Small intestine (tissue), 7 donors: ENCODE measurements around the gene LIN28A. TPM values are rescaled to one million over a fixed set of nuclear protein-coding genes. Genes with fewer than 3 reads are reported as not detected.
"Not testable (repeated sequence)": the region's sequence is repeated elsewhere in the genome, so short reads cannot be mapped to it uniquely, and the experiment has no call there.

Experiments used
- DNase-seq, 2 donors: peaks; one replicate each; pipeline versions ENCODE4 v3.0.0 to v3.0.0-alpha.2; 2013
- FAIRE-seq: peaks from 2 replicates; lab custom pipeline; 2012; peaks lifted over from hg19 to GRCh38; lab: Jason Lieb, UNC
- H3K27ac ChIP-seq, 3 donors: one replicate each; pipeline ENCODE4 v1.5.1; 2013; ENCODE audit warnings: low read length in 2 of 3, mild to moderate bottlenecking in 2 of 3, control low read depth in 1 of 3, inconsistent platforms in 1 of 3, low read depth in 1 of 3, moderate library complexity in 1 of 3
- H3K27me3 ChIP-seq, 3 donors: one replicate each; pipeline ENCODE4 v1.6.1; 2013; ENCODE audit warnings: low read length in 3 of 3, inconsistent platforms in 1 of 3; ENCODE audit not compliant: control insufficient read depth in 3 of 3, insufficient read depth in 3 of 3
- H3K36me3 ChIP-seq, 3 donors: one replicate each; pipeline ENCODE4 v1.6.1; 2013; ENCODE audit warnings: low read length in 3 of 3, inconsistent platforms in 1 of 3, low read depth in 1 of 3, mild to moderate bottlenecking in 1 of 3, moderate library complexity in 1 of 3; ENCODE audit not compliant: control insufficient read depth in 3 of 3, insufficient read depth in 2 of 3
- H3K4me1 ChIP-seq, 3 donors: one replicate each; pipeline ENCODE4 v1.6.1; 2013; ENCODE audit warnings: low read length in 2 of 3, inconsistent platforms in 1 of 3, low read depth in 1 of 3, mild to moderate bottlenecking in 1 of 3, moderate library complexity in 1 of 3; ENCODE audit not compliant: control insufficient read depth in 3 of 3, insufficient read depth in 2 of 3
- H3K4me3 ChIP-seq, 3 donors: one replicate each; pipeline ENCODE4 v1.5.1; 2013; ENCODE audit warnings: low read length in 3 of 3, control low read depth in 1 of 3, inconsistent platforms in 1 of 3, low read depth in 1 of 3, mild to moderate bottlenecking in 1 of 3, moderate library complexity in 1 of 3
- H3K9me3 ChIP-seq, 2 donors: one replicate each; pipeline ENCODE4 v1.6.1; 2013; ENCODE audit warnings: low read depth in 1 of 2, low read length in 1 of 2; ENCODE audit not compliant: control insufficient read depth in 2 of 2, insufficient read depth in 1 of 2
- WGBS, 3 donors: extraction: QIAGEN DNeasy Blood & Tissue Kit; methylation state at CpG; one replicate each; pipeline ENCODE4 v1.1.7; 2013; 5-methylcytosine and 5-hydroxymethylcytosine counted together
- polyA plus RNA-seq, 4 donors: library from polyadenylated mRNA; stranded (reverse) in 3 of 4; unstranded in 1 of 4; fragments of 200-250 nt in 3 of 4; fragments of 120-200 nt in 1 of 4; gene quantifications; one replicate each; pipeline versions ENCODE4 v1.2.1 to v1.2.3, GENCODE V29; 2013
- donor health status: healthy with polysubstance abuse.
- donor health status: control.
- donor health status: control.
- donor health status: Bipolar disorder and iron deficiency.
- donor health status: healthy.

The LIN28A gene
- polyA plus RNA-seq, 4 donors, result 0.03 TPM; not detected in 3

DNA sequence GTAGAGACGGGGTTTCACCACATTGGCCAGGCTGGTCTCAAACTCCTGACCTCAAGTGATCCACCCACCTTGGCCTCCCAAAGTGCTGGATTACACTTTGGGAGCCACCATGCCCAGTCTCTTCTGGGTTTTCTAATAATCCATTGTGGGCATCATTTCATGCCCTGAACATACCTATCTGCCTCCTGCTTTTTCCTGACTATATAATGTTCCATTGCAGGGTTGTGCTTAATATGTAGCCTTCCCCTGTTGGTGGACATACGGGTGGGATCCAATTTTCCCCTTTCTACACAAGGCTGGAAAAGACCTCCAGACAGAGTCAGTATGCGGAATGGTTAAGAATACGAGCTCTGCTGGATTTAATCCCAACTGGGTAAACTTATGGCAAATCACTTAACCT, 34.6 kb upstream of the LIN28A start:
- FAIRE-seq, result no peak
- peaks cover 0 to 1% of the 10 kb centered on the region in 2 donors for H3K9me3 ChIP-seq
- H3K27ac ChIP-seq, result no peak overlapping the region
- no peak overlapping the region for H3K4me3 ChIP-seq
- no peak for DNase-seq
- WGBS, 3 donors, result 92 to 94% (median 93%) methylated on average over 4 of the region's 4 CpGs
- H3K4me1 ChIP-seq, result peaks cover 0 to 6% (median 5%) of the 10 kb centered on the region in 3 donors
- H3K36me3 ChIP-seq, result no peaks in the 10 kb centered on the region
- peaks cover 0 to 5% (median 0%) of the 10 kb centered on the region in 3 donors for H3K27me3 ChIP-seq

DNA sequence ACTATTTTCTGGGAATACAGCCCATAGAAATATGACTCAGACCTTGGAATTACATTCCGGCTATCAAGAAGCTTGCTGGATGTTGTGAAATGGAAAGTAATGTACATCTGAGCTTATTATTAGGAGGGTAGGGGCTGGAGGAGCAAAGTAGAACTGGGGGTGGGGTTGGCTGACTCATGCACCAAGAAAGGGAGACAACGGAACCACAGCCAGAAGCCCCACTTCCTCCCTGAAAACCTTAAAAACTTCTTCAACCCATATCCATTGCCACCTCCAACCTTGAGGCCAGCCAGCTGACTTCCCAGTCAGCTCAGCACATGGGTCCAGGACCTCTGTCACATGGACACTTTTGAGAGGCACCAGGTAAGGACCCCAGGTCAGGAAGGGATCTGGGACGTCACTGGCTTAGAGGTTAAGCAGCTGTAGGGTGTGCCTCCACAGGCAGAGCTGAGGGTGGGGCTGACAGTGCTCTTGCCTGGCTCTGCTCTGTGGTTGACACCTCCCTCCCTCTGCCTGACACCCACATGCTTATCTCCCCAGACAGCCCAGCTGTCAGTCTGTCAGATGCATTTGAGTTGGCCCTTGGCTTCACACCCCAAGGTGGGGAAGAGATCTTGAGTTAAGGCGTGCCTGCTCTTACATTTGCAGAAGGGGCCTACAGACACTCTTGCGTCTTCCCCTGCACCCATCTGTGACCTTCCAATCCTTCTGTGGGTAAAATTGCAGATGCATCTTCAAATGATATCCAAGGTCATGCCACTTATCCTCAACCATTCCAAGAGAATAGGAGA, 32.3 kb upstream of the LIN28A start:
- no peaks in the 10 kb centered on the region for H3K27me3 ChIP-seq
- peaks cover 0 to 6% (median 5%) of the 10 kb centered on the region in 3 donors for H3K4me1 ChIP-seq
- peak; percentile 67 to 77 for DNase-seq
- H3K9me3 ChIP-seq, result no peaks in the 10 kb centered on the region
- no peak overlapping the region for H3K4me3 ChIP-seq
- peak overlapping the region in 2 of 3 donors; percentile 32 to 71 for H3K27ac ChIP-seq
- no peaks in the 10 kb centered on the region for H3K36me3 ChIP-seq
- no peak for FAIRE-seq
- 23 to 28% (median 26%) methylated on average over 5 of the region's 5 CpGs for WGBS, 3 donors

- H3K4me3 ChIP-seq, result no peak overlapping the region
- H3K27ac ChIP-seq, result no peak overlapping the region
- 93 to 96% (median 94%) methylated on average over 3 of the region's 3 CpGs for WGBS, 3 donors
- FAIRE-seq (no peak), DNase-seq (no peak)
- H3K27me3 ChIP-seq, result no peaks in the 10 kb centered on the region
- H3K9me3 ChIP-seq, result no peaks in the 10 kb centered on the region
- H3K36me3 ChIP-seq, result no peaks in the 10 kb centered on the region
- H3K4me1 ChIP-seq, result peaks cover 0 to 6% (median 5%) of the 10 kb centered on the region in 3 donors
These were observed 31.8 kb upstream of the LIN28A start for GRCh38 chr1:26378879-26379251.

- Histone ChIP-seq H3K9me3 (no peaks in the 10 kb centered on the region), H3K36me3 (no peaks in the 10 kb centered on the region), H3K4me1 (peaks cover 0 to 2% (median 0%) of the 10 kb centered on the region in 3 donors), H3K27me3 (no peaks in the 10 kb centered on the region), H3K4me3 (no peak overlapping the region), H3K27ac (no peak overlapping the region)
- DNase-seq (no peak), FAIRE-seq (no peak)
- WGBS, 3 donors, result 62 to 73% (median 71%) methylated on average over 3 of the region's 3 CpGs
These were observed 26.5 kb upstream of the LIN28A start for GRCh38 chr1:26384076-26384475.

DNA sequence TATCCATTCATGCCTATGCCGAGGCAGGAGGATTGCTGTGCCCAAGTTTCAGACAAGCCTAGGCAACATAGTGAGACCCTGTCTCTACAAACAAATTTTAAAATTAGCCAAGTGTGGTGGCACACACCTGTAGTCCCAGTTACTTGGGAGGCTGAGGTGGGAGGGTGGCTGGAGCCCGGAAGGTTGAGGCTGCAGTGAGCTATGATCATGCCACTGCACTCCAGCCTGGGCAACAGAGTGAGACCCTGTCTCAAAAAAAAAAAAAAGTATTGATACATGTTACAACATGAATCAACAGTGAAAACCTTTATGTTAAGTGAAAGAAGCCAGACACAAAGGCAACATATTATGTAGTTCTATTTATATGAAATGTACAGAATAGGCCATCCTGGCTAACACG, 25.6 kb upstream of the LIN28A start:
- H3K9me3 ChIP-seq, H3K27me3 ChIP-seq, H3K36me3 ChIP-seq, H3K27ac ChIP-seq, H3K4me3 ChIP-seq, DNase-seq, FAIRE-seq, H3K4me1 ChIP-seq: not testable (repeated sequence)
- WGBS, 3 donors, result 89 to 93% (median 91%) methylated on average over 3 of the region's 3 CpGs

- Histone ChIP-seq H3K9me3 (no peaks in the 10 kb centered on the region), H3K27me3 (no peaks in the 10 kb centered on the region), H3K36me3 (no peaks in the 10 kb centered on the region), H3K4me3 (no peak overlapping the region), H3K4me1 (peaks cover 0 to 2% (median 0%) of the 10 kb centered on the region in 3 donors), H3K27ac (no peak overlapping the region)
- WGBS, 3 donors, result 20 to 57% (median 26%) methylated on average over 7 of the region's 7 CpGs
- FAIRE-seq, result no peak
- peak in 1 of 2 donors; percentile 70 for DNase-seq
These were observed 23.2 kb upstream of the LIN28A start for GRCh38 chr1:26387447-26387846.

- 79 to 82% (median 80%) methylated on average over 7 of the region's 7 CpGs for WGBS, 3 donors
- no peaks in the 10 kb centered on the region for H3K9me3 ChIP-seq
- FAIRE-seq, result no peak
These were observed 21.7 kb upstream of the LIN28A start for GRCh38 chr1:26388791-26389445.

DNA sequence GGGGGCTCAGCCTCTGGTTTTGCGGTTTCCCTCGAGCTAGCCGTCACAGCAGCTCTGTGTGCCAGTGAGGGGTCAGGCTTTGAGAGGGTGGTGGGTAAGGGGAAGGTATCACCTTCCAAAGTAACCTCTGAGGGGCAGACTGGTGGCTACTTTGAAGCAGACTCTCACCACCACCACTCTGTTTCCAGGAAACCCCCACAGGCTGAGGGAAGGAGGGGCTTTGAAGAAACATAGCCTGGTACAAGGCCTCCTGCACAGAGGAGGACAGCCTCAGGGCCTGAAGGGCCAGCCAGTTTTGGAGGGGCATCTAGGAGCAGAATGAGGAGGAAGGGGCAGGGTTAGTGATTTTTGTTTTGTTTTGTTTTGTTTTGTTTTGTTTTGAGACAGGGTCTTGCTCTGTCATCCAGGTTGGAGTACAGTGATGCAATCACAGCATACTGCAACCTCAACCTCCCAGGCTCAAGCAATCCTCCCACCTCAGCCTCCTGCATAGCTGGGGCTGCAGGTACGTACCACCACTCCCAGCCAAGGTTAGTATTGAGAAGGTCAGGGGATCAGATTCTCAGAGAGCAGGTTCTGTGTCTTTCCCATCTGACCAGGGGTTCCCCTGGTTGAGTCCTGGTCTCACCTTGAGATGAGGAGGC, 20.9 kb upstream of the LIN28A start:
- DNase-seq, result no peak
- Histone ChIP-seq H3K36me3 (no peaks in the 10 kb centered on the region), H3K4me1 (peaks cover 0 to 2% (median 0%) of the 10 kb centered on the region in 3 donors), H3K27me3 (peaks cover 0 to 3% (median 0%) of the 10 kb centered on the region in 3 donors), H3K27ac (no peak overlapping the region), H3K9me3 (no peaks in the 10 kb centered on the region), H3K4me3 (no peak overlapping the region)
- WGBS, 3 donors, result 65 to 72% (median 65%) methylated on average over 4 of the region's 4 CpGs
- no peak for FAIRE-seq

More at GRCh38 chr1:26388791-26389445, 21.7 kb upstream of the LIN28A start:
- Histone ChIP-seq H3K27ac (no peak overlapping the region), H3K27me3 (peaks cover 0 to 3% (median 0%) of the 10 kb centered on the region in 3 donors), H3K4me1 (peaks cover 0 to 2% (median 0%) of the 10 kb centered on the region in 3 donors), H3K4me3 (no peak overlapping the region), H3K36me3 (no peaks in the 10 kb centered on the region)
- no peak for DNase-seq
